Suprapubic skin (tissue), 3 donors: ENCODE measurements around the gene GPR176.

Experiments used
- POLR2A ChIP-seq, 2 donors: fragments of 450-650 bp; IDR thresholded peaks; one replicate each; pipeline ENCODE4 v1.6.1; 2017; ENCODE audit warnings: antibody characterized with exemption in 2 of 2, mild to moderate bottlenecking in 2 of 2, moderate library complexity in 2 of 2
- TF ChIP-seq, protein P1 (sequence below), 2 donors: fragments of 200-600 bp in 1 of 2; fragments of 450-650 bp in 1 of 2; sonication (generic) in 1 of 2; IDR thresholded peaks; one replicate each; pipeline ENCODE4 v1.5.1; 2016 to 2019; ENCODE audit warnings: antibody characterized with exemption in 2 of 2, mild to moderate bottlenecking in 1 of 2, moderate library complexity in 1 of 2

DNA sequence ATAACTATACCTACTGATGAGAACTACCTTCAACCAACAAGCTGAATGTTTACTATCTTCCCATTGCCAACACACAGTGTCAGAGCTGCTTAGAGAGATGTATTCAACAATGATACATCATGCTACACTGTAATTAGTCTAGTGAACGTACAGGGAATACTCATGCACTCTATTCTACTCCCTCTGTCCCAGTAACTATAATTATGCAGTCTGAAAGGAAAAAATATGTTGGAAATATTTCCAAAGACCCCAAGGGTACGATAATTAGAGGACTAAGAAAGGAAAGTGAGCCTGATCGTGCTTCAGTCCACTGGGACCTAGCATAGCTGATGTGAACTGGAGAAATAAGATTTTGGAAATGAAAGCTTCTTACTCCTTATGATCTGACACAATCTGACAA, 100.5 kb downstream of the GPR176 start:
- TF ChIP-seq, protein P1, sequence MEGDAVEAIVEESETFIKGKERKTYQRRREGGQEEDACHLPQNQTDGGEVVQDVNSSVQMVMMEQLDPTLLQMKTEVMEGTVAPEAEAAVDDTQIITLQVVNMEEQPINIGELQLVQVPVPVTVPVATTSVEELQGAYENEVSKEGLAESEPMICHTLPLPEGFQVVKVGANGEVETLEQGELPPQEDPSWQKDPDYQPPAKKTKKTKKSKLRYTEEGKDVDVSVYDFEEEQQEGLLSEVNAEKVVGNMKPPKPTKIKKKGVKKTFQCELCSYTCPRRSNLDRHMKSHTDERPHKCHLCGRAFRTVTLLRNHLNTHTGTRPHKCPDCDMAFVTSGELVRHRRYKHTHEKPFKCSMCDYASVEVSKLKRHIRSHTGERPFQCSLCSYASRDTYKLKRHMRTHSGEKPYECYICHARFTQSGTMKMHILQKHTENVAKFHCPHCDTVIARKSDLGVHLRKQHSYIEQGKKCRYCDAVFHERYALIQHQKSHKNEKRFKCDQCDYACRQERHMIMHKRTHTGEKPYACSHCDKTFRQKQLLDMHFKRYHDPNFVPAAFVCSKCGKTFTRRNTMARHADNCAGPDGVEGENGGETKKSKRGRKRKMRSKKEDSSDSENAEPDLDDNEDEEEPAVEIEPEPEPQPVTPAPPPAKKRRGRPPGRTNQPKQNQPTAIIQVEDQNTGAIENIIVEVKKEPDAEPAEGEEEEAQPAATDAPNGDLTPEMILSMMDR (IDR thresholded peaks at IDR 0.05), result no peak
- no peak for TF ChIP-seq POLR2A (IDR thresholded peaks at IDR 0.05)
